ENCODE measurements around the gene OR5K2. TPM values are rescaled to one million over a fixed set of nuclear protein-coding genes. Genes with fewer than 3 reads are reported as not detected.

The OR5K2 gene
- total and polyA plus RNA-seq, 10 of the 15 experiments (the other 5 are each of a cell fraction or from before 2014, with no cell fraction given), result 0.12 TPM; not detected in 9

- intact Hi-C loops (cut with micrococcal nuclease; ENCODE audit: unreplicated experiment) (no loop called here), in situ Hi-C loops (cut with MboI) (no loop called here)
- ATAC-seq, result no peak
- no peaks in the 10 kb centered on the region for H3K4me1 ChIP-seq (ENCODE audit: control insufficient read depth, insufficient read depth, low read length)
- no peaks in the 10 kb centered on the region for H3K27me3 ChIP-seq (replicated peaks in 1 of 2; ENCODE audit: control insufficient read depth in 2 of 2, insufficient read depth in 2 of 2, low read length in 1 of 2)
- no peaks in the 10 kb centered on the region for H4K20me1 ChIP-seq (ENCODE audit: control insufficient read depth, insufficient read depth)
- no peak overlapping the region for H3K27ac ChIP-seq (ENCODE audit: control insufficient read depth, insufficient read depth)
- no peaks in the 10 kb centered on the region for H3K79me2 ChIP-seq (ENCODE audit: control insufficient read depth, insufficient read depth, low read length)
- no TSS peak for BruUV-seq (replicated peaks)
- no peaks in the 10 kb centered on the region for H3K36me3 ChIP-seq (ENCODE audit: control insufficient read depth in 2 of 2, insufficient read depth in 2 of 2, low read length in 1 of 2)
- ChIA-PET POLR2A (no interaction called here), SMC1A (ENCODE audit: uncharacterized antibody, unreplicated experiment) (interaction anchor here (2.3 kb wide), 1 partner anchor 15 kb away, joined by 6 read pairs; no protein-coding TSS in a partner anchor), CTCF (interaction anchor here (1.1 to 2.0 kb wide), 3 partner anchors 14 to 71 kb away, joined by 3 to 7 read pairs (median 3); no protein-coding TSS in a partner anchor), RAD21 (ENCODE audit: unreplicated experiment) (no interaction called here)
- no peak overlapping the region for H3K9ac ChIP-seq (ENCODE audit: control insufficient read depth, insufficient read depth, low read length)
- H3K4me2 ChIP-seq (ENCODE audit: control insufficient read depth, insufficient read depth), result no peak overlapping the region
- H2AFZ ChIP-seq (ENCODE audit: control insufficient read depth, low read depth, low read length), result no peak overlapping the region
- 97% methylated on average over 4 of the region's 4 CpGs for WGBS (ENCODE audit: insufficient coverage, insufficient replicate concordance, low lambda C conversion rate, missing lambda C conversion rate)
- no peak for DNase-seq (ENCODE audit: low read depth, low spot score)
- TF ChIP-seq RCOR1 (conservative IDR thresholded peaks at IDR 0.05; ENCODE audit: low read depth, low read length) (no peak), SREBF2 (IDR thresholded peaks at IDR 0.05; ENCODE audit: low read length) (no peak), ZBED1 (IDR thresholded peaks at IDR 0.05; ENCODE audit: borderline replicate concordance) (no peak), MLLT1 (IDR thresholded peaks at IDR 0.05) (no peak), KAT2A (conservative IDR thresholded peaks at IDR 0.05; ENCODE audit: control insufficient read depth, low read depth, low read length) (no peak), HDAC6 (IDR thresholded peaks at IDR 0.05; ENCODE audit: unreplicated experiment) (no peak), SMARCA5 (IDR thresholded peaks at IDR 0.05) (no peak), HSF1 (IDR thresholded peaks at IDR 0.05; ENCODE audit: low read depth, low read length) (no peak), RFX5 (IDR thresholded peaks at IDR 0.05; ENCODE audit: low read depth, low read length) (no peak), JUNB (IDR thresholded peaks at IDR 0.05) (no peak), RELB (IDR thresholded peaks at IDR 0.05; ENCODE audit: low read depth) (no peak), FOS (IDR thresholded peaks at IDR 0.05; ENCODE audit: borderline replicate concordance, extremely low read depth, insufficient read length) (no peak), ZBTB40 (IDR thresholded peaks at IDR 0.05; ENCODE audit: borderline replicate concordance) (no peak)
- TF ChIP-seq, protein P1, sequence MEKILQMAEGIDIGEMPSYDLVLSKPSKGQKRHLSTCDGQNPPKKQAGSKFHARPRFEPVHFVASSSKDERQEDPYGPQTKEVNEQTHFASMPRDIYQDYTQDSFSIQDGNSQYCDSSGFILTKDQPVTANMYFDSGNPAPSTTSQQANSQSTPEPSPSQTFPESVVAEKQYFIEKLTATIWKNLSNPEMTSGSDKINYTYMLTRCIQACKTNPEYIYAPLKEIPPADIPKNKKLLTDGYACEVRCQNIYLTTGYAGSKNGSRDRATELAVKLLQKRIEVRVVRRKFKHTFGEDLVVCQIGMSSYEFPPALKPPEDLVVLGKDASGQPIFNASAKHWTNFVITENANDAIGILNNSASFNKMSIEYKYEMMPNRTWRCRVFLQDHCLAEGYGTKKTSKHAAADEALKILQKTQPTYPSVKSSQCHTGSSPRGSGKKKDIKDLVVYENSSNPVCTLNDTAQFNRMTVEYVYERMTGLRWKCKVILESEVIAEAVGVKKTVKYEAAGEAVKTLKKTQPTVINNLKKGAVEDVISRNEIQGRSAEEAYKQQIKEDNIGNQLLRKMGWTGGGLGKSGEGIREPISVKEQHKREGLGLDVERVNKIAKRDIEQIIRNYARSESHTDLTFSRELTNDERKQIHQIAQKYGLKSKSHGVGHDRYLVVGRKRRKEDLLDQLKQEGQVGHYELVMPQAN (conservative IDR thresholded peaks at IDR 0.05), result no peak
- no peak for FAIRE-seq
- H3K4me3 ChIP-seq, result no peak overlapping the region
- no peaks in the 10 kb centered on the region for H3K9me3 ChIP-seq (replicated peaks; ENCODE audit: control insufficient read depth, insufficient read depth, low read length)
These were observed 3.8 kb downstream of the OR5K2 start for GRCh38 chr3:98501270-98501669.

Data from GM12878 (cell line).